Ramos (cell line): ENCODE data around the gene LPP.

Source experiments
- in situ Hi-C: fragments of 300-500 bp; cut with MboI; formaldehyde crosslinking; loops from one replicate; pipeline ENCODE4 v1.14.3; 2022; ENCODE audit warnings: low sequenced_read_pairs; ENCODE audit not compliant: unreplicated experiment

The LPP gene

GRCh38 chr3:188264226-188265207 lies 110.6 kb downstream of the LPP start:
- in situ Hi-C loops = no loop called here

- in situ Hi-C loops = no loop called here
These were observed 112.8 kb downstream of the LPP start for GRCh38 chr3:188266562-188267274.

- in situ Hi-C loops = no loop called here
These were observed 113.9 kb downstream of the LPP start for GRCh38 chr3:188267790-188268335.

GRCh38 chr3:188268336-188268735 lies 114.4 kb downstream of the LPP start:
- in situ Hi-C loops = no loop called here

- in situ Hi-C loops = no loop called here
These were observed 115.1 kb downstream of the LPP start for GRCh38 chr3:188269040-188269439.

- in situ Hi-C loops = no loop called here
These were observed 116.5 kb downstream of the LPP start for GRCh38 chr3:188270423-188270972.

GRCh38 chr3:188271226-188271914 lies 117.4 kb downstream of the LPP start:
- in situ Hi-C loops = no loop called here

- in situ Hi-C loops = no loop called here
These were observed 118.8 kb downstream of the LPP start for GRCh38 chr3:188272481-188273372.

- in situ Hi-C loops = no loop called here
These were observed 120.4 kb downstream of the LPP start for GRCh38 chr3:188274249-188274915.

- in situ Hi-C loops = no loop called here
These were observed 122.4 kb downstream of the LPP start for GRCh38 chr3:188276375-188276774.

- in situ Hi-C loops = no loop called here
These were observed 124.9 kb downstream of the LPP start for GRCh38 chr3:188278717-188279324.

- in situ Hi-C loops = no loop called here
These were observed 125.8 kb downstream of the LPP start for GRCh38 chr3:188279502-188280335.

- in situ Hi-C loops = no loop called here
These were observed 126.7 kb downstream of the LPP start for GRCh38 chr3:188280627-188281026.

GRCh38 chr3:188282871-188283270 lies 128.9 kb downstream of the LPP start:
- in situ Hi-C loops = no loop called here

GRCh38 chr3:188283347-188283746 lies 129.4 kb downstream of the LPP start:
- in situ Hi-C loops = no loop called here

GRCh38 chr3:188284455-188285212 lies 130.7 kb downstream of the LPP start:
- in situ Hi-C loops = no loop called here

- in situ Hi-C loops = no loop called here
These were observed 132.1 kb downstream of the LPP start for GRCh38 chr3:188286087-188286513.
